ENCODE results near the gene TPST1.

- no peak for TF ChIP-seq POLR2A (IDR thresholded peaks at IDR 0.05)
- TF ChIP-seq, protein P1, sequence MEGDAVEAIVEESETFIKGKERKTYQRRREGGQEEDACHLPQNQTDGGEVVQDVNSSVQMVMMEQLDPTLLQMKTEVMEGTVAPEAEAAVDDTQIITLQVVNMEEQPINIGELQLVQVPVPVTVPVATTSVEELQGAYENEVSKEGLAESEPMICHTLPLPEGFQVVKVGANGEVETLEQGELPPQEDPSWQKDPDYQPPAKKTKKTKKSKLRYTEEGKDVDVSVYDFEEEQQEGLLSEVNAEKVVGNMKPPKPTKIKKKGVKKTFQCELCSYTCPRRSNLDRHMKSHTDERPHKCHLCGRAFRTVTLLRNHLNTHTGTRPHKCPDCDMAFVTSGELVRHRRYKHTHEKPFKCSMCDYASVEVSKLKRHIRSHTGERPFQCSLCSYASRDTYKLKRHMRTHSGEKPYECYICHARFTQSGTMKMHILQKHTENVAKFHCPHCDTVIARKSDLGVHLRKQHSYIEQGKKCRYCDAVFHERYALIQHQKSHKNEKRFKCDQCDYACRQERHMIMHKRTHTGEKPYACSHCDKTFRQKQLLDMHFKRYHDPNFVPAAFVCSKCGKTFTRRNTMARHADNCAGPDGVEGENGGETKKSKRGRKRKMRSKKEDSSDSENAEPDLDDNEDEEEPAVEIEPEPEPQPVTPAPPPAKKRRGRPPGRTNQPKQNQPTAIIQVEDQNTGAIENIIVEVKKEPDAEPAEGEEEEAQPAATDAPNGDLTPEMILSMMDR (IDR thresholded peaks at IDR 0.05) = no peak
Measured at GRCh38 chr7:66221442-66221841, 16.3 kb downstream of the TPST1 start.

Data from Peyer's patch (tissue), 4 donors.